Stomach (tissue), 4 donors: ENCODE data around the gene ARHGAP21.

Experiments used
- EP300 ChIP-seq: sonication (generic); formaldehyde crosslinking; IDR thresholded peaks from one replicate; pipeline ENCODE4 v1.6.1; 2017; ENCODE audit warnings: antibody characterized with exemption
- POLR2A ChIP-seq, 4 donors: fragments of 450-650 bp; IDR thresholded peaks; one replicate each; pipeline ENCODE4 v1.6.1; 2016; ENCODE audit warnings: antibody characterized with exemption in 4 of 4, control low read depth in 2 of 4, mild to moderate bottlenecking in 1 of 4, moderate library complexity in 1 of 4
- TF ChIP-seq, protein P1 (sequence below), 7 experiments: fragments of 450-650 bp in 4 of 7; fragments of 200-600 bp in 3 of 7; sonication (generic) in 3 of 7; IDR thresholded peaks; one replicate each; pipeline ENCODE4 v1.5.1; 2016 to 2019; ENCODE audit warnings: antibody characterized with exemption in 7 of 7, control low read depth in 2 of 7, mild to moderate bottlenecking in 1 of 7

GRCh38 chr10:24695452-24695851 lies 28.2 kb downstream of the ARHGAP21 start:
- TF ChIP-seq, protein P1, sequence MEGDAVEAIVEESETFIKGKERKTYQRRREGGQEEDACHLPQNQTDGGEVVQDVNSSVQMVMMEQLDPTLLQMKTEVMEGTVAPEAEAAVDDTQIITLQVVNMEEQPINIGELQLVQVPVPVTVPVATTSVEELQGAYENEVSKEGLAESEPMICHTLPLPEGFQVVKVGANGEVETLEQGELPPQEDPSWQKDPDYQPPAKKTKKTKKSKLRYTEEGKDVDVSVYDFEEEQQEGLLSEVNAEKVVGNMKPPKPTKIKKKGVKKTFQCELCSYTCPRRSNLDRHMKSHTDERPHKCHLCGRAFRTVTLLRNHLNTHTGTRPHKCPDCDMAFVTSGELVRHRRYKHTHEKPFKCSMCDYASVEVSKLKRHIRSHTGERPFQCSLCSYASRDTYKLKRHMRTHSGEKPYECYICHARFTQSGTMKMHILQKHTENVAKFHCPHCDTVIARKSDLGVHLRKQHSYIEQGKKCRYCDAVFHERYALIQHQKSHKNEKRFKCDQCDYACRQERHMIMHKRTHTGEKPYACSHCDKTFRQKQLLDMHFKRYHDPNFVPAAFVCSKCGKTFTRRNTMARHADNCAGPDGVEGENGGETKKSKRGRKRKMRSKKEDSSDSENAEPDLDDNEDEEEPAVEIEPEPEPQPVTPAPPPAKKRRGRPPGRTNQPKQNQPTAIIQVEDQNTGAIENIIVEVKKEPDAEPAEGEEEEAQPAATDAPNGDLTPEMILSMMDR (IDR thresholded peaks at IDR 0.05) = no peak
- TF ChIP-seq EP300 = no peak
- TF ChIP-seq POLR2A (IDR thresholded peaks at IDR 0.05) = no peak
